Small intestine (tissue), 7 donors: ENCODE results near the gene LGALS12. TPM values are rescaled to one million over a fixed set of nuclear protein-coding genes. Genes with fewer than 3 reads are reported as not detected.
"Not testable (repeated sequence)": the region's sequence is repeated elsewhere in the genome, so short reads cannot be mapped to it uniquely, and the experiment has no call there.

Experiments used
- DNase-seq, 2 donors: peaks; one replicate each; pipeline versions ENCODE4 v3.0.0 to v3.0.0-alpha.2; 2013
- FAIRE-seq: peaks from 2 replicates; lab custom pipeline; 2012; peaks lifted over from hg19 to GRCh38; lab: Jason Lieb, UNC
- H3K27ac ChIP-seq, 3 donors: one replicate each; pipeline ENCODE4 v1.5.1; 2013; ENCODE audit warnings: low read length in 2 of 3, mild to moderate bottlenecking in 2 of 3, control low read depth in 1 of 3, inconsistent platforms in 1 of 3, low read depth in 1 of 3, moderate library complexity in 1 of 3
- H3K27me3 ChIP-seq, 3 donors: one replicate each; pipeline ENCODE4 v1.6.1; 2013; ENCODE audit warnings: low read length in 3 of 3, inconsistent platforms in 1 of 3; ENCODE audit not compliant: control insufficient read depth in 3 of 3, insufficient read depth in 3 of 3
- H3K36me3 ChIP-seq, 3 donors: one replicate each; pipeline ENCODE4 v1.6.1; 2013; ENCODE audit warnings: low read length in 3 of 3, inconsistent platforms in 1 of 3, low read depth in 1 of 3, mild to moderate bottlenecking in 1 of 3, moderate library complexity in 1 of 3; ENCODE audit not compliant: control insufficient read depth in 3 of 3, insufficient read depth in 2 of 3
- H3K4me1 ChIP-seq, 3 donors: one replicate each; pipeline ENCODE4 v1.6.1; 2013; ENCODE audit warnings: low read length in 2 of 3, inconsistent platforms in 1 of 3, low read depth in 1 of 3, mild to moderate bottlenecking in 1 of 3, moderate library complexity in 1 of 3; ENCODE audit not compliant: control insufficient read depth in 3 of 3, insufficient read depth in 2 of 3
- H3K4me3 ChIP-seq, 3 donors: one replicate each; pipeline ENCODE4 v1.5.1; 2013; ENCODE audit warnings: low read length in 3 of 3, control low read depth in 1 of 3, inconsistent platforms in 1 of 3, low read depth in 1 of 3, mild to moderate bottlenecking in 1 of 3, moderate library complexity in 1 of 3
- H3K9me3 ChIP-seq, 2 donors: one replicate each; pipeline ENCODE4 v1.6.1; 2013; ENCODE audit warnings: low read depth in 1 of 2, low read length in 1 of 2; ENCODE audit not compliant: control insufficient read depth in 2 of 2, insufficient read depth in 1 of 2
- WGBS, 3 donors: extraction: QIAGEN DNeasy Blood & Tissue Kit; methylation state at CpG; one replicate each; pipeline ENCODE4 v1.1.7; 2013; 5-methylcytosine and 5-hydroxymethylcytosine counted together
- polyA plus RNA-seq, 4 donors: library from polyadenylated mRNA; stranded (reverse) in 3 of 4; unstranded in 1 of 4; fragments of 200-250 nt in 3 of 4; fragments of 120-200 nt in 1 of 4; gene quantifications; one replicate each; pipeline versions ENCODE4 v1.2.1 to v1.2.3, GENCODE V29; 2013
- donor health status: healthy with polysubstance abuse.
- donor health status: control.
- donor health status: control.
- donor health status: Bipolar disorder and iron deficiency.
- donor health status: healthy.

The LGALS12 gene
- polyA plus RNA-seq, 4 donors, result 0.09 to 5.5 TPM; not detected in 2

DNA sequence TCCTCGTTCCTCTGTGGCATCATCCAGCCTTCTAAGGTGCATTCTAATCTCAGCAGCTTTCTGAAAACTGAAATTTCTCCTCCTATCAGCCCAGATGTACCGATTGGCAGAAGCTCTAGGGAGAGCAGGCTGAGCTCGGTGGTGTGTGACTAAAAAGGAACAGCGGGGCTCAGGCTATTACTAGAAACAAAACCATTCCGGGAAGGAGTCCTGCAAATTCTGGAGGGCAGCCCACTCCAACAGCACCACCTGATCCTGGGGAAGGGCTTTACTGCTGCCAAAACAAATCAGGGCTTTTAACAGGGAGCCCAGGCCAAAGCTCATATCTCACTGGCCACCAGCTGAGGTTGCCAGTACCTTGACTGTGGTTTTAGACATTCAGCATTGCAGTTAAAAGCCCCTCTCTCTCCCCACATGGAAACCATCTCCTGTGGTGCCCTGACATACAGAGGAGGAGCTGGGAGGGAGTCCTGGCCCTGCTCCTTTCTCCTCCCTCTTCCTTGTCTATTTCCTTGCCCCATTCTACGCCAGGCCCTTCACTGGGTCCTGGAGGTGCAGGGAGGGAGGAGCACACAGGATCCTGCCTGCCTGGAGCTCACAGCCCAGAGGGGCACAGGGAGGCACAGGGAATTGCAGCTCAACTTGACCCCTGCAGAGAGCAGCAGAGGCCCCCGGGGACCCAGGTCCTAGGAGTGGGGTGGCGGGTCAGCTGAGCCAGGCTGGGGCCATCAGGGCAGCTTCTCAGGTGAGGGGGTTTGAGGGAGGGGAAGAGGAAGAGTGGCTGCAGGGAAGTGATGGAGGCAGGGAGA is 31.6 kb downstream of the LGALS12 start:
- peaks cover 0 to 2% (median 0%) of the 10 kb centered on the region in 3 donors for H3K36me3 ChIP-seq
- DNase-seq (peak in 1 of 2 donors; percentile 28), FAIRE-seq (no peak)
- 17 to 29% (median 22%) methylated on average over 7 to 8 of the region's 8 CpGs for WGBS, 3 donors
- H3K27ac ChIP-seq, result peak overlapping the region; percentile 67 to 97 (median 83)
- H3K4me3 ChIP-seq, result peak overlapping the region; percentile 28 to 76 (median 67)
- peaks cover 6 to 19% (median 16%) of the 10 kb centered on the region in 3 donors for H3K4me1 ChIP-seq
- H3K27me3 ChIP-seq, result no peaks in the 10 kb centered on the region
- no peaks in the 10 kb centered on the region for H3K9me3 ChIP-seq

DNA sequence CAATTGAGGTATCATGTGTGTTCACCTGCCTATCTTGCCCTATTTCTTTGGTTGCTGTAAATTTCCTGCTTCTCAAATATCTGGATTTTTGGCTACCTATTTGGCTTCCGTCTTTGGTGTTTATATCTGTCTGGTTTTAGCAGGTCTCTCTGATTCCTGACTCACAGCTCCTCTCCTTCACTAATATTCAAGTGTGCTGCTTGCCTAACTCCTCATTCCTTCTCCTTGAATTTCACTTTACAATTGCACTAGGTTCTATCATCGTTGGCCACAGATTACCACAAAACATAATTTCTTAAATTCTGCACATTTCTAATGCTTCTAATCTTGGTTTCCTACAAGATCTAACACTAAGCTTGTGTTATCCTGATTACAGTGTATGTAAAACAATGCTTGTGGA is 36.6 kb downstream of the LGALS12 start:
- 82% methylated on average over 2 of the region's 2 CpGs for WGBS, 3 donors
- H3K9me3 ChIP-seq, H3K4me1 ChIP-seq, FAIRE-seq, H3K4me3 ChIP-seq, H3K27me3 ChIP-seq, DNase-seq, H3K27ac ChIP-seq: not testable (repeated sequence)
- peaks cover 7 to 12% (median 8%) of the 10 kb centered on the region in 3 donors for H3K36me3 ChIP-seq

DNA sequence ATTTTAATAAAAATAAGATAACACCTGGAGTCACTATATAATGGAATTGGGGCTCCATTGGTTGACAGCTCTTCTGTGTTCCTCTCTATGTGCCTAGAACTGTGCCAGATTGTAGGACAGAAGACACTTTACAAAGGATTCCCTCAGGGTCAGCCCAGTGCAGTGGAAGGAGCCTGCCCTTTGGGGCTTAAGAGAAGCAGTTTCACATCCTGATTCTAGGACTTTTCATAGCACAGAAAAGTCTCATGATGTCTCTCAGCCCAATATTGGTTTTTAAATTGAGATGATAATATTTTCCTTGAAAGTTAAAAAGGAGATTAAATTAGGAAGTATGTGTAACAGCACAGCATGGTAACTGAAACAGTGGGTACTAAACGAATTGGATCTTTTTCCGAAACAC is 37.8 kb downstream of the LGALS12 start:
- DNase-seq, result no peak
- Histone ChIP-seq H3K27me3 (no peaks in the 10 kb centered on the region), H3K9me3 (no peaks in the 10 kb centered on the region), H3K4me3 (no peak overlapping the region), H3K27ac (no peak overlapping the region), H3K4me1 (peaks cover 0 to 2% (median 0%) of the 10 kb centered on the region in 3 donors), H3K36me3 (peaks cover 7 to 12% (median 8%) of the 10 kb centered on the region in 3 donors)
- 85 to 94% (median 93%) methylated on average over 2 of the region's 2 CpGs for WGBS, 3 donors
- no peak for FAIRE-seq

DNA sequence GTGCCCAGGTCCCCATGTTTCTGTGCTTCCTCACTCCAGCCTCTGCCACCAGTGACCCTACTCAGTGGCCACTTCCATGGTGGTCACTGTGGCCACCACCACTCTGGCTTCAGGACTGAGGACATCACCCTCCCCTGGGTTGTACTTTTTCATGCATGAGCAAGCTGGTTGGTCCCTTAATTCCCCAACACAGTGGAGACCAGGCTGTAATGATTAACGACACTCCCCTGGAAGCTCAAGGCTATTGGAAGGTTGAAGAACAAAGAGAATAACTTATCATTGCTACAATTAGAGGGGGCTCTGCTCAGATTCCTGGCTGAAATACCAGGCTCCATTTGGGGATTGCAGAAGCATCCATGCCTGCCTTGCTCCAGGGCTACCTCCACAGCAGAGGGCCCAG is 41.2 kb downstream of the LGALS12 start:
- Histone ChIP-seq H3K9me3 (no peaks in the 10 kb centered on the region), H3K27me3 (no peaks in the 10 kb centered on the region), H3K4me1 (no peaks in the 10 kb centered on the region), H3K36me3 (peaks cover 7 to 10% (median 8%) of the 10 kb centered on the region in 3 donors), H3K27ac (no peak overlapping the region), H3K4me3 (no peak overlapping the region)
- no peak for DNase-seq
- FAIRE-seq, result no peak
- 85 to 92% (median 91%) methylated on average over 1 of the region's 1 CpG for WGBS, 3 donors

DNA sequence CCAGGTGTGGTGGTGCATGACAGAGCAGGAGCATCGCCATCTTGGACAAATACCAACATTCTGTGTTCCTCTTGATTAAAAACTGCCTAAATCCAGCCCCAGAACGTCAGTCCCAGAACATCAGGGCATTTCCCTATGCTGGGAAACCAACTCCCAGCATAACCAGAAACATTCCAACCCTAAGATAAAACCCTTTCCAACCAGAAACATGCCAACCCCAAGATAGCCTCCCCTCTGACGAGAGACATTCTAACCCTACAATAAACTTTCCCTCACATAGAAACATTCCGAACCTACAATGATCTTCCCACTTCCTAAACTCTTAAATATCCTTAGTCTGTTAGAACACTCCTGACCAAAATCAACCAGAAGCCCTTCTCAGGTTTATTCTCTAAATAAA is 42.3 kb downstream of the LGALS12 start:
- WGBS, 3 donors, result 79 to 87% (median 83%) methylated on average over 4 of the region's 4 CpGs
- no peaks in the 10 kb centered on the region for H3K4me1 ChIP-seq
- H3K27ac ChIP-seq, result no peak overlapping the region
- no peaks in the 10 kb centered on the region for H3K27me3 ChIP-seq
- H3K4me3 ChIP-seq, result no peak overlapping the region
- no peak for DNase-seq
- no peaks in the 10 kb centered on the region for H3K9me3 ChIP-seq
- peaks cover 7 to 10% (median 8%) of the 10 kb centered on the region in 3 donors for H3K36me3 ChIP-seq
- no peak for FAIRE-seq

DNA sequence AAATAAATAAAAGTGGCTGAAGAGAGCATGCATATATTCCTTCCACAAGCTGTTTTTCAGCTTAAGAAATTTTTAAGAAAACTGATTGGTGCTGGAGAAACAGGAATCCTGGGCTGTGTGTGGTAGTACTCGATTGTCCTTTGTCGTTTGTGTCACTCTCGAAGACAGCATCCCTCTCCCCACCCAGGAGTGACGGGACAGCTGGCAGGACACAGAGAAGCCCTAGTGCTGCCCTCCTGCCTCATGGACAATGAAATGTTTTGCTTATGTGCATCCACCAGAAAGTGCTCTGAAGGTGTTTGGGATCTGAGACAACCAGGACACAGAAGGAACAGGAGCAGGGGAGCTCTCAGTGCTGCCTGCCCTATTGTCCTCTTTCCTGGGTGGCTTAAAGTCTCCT is 43.5 kb downstream of the LGALS12 start:
- WGBS, 3 donors, result 85 to 89% (median 89%) methylated on average over 4 of the region's 4 CpGs

DNA sequence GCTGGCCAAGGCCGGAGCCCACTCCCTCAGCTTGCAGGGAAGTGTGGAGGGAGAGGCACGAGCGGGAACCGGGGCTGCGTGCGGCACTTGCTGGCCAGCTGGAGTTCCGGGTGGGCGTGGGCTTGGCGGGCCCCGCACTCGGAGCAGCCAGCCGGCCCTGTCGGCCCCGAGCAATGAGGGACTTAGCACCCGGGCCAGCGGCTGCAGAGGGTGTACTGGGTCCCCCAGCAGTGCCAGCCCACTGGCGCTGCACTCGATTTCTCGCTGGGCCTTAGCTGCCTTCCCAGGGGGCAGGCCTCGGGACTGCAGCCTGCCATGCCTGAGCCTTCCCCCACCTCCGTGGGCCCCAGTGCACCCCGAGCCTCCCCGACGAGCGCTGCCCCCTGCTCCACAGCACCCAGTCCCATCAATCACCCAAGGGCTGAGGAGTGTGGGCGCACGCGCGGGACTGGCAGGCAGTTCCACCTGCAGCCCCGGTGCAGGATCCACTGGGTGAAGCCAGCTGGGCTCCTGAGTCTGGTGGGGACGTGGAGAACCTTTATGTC is 44.3 kb downstream of the LGALS12 start:
- not testable (repeated sequence) for H3K27me3 ChIP-seq, FAIRE-seq, H3K27ac ChIP-seq, H3K36me3 ChIP-seq, H3K4me3 ChIP-seq, DNase-seq, H3K9me3 ChIP-seq, H3K4me1 ChIP-seq
- WGBS, 3 donors, result 88 to 97% (median 95%) methylated on average over 17 to 31 of the region's 31 CpGs

More for the DNA sequence above, 43.5 kb downstream of the LGALS12 start:
- DNase-seq (no peak), FAIRE-seq (no peak)
- no peak overlapping the region for H3K27ac ChIP-seq
- peaks cover 7 to 10% (median 8%) of the 10 kb centered on the region in 3 donors for H3K36me3 ChIP-seq
- no peaks in the 10 kb centered on the region for H3K4me1 ChIP-seq
- H3K4me3 ChIP-seq, result no peak overlapping the region
- no peaks in the 10 kb centered on the region for H3K9me3 ChIP-seq
- H3K27me3 ChIP-seq, result no peaks in the 10 kb centered on the region

DNA sequence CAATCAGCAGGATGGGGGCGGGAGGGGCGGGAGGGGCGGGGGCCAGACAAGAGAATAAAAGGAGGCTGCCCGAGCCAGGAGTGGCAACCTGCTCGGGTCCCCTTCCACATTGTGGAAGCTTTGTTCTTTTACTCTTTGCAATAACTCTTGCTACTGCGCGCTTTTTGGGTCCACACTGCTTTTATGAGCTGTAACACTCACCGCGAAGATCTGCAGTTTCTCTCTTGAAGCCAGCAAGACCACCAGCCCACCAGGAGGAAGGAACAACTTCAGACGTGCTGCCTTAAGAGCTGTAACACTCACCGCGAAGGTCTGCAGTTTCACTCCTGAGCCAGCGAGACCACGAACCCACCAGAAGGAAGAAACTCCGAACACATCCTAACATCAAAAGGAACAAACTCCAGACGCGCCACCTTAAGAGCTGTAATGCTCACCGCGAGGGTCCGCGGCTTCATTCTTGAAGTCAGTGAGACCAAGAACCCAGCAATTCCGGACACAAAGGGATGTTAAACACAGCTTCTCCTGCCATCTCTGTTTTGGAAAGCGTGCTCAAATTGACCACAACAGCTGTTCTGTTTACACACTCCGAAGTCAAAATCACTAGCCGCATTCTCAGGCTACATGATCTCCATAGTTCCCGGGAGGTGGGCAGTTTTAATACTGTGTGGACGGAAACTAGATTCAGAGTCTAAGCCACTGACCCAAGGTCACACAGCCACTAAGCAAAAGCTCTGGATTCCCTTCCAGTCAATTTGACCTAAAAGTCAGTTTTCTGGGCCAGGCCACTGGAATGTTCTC is 45.4 kb downstream of the LGALS12 start:
- whole genome bisulfite sequencing, 3 donors, result 71 to 88% (median 74%) methylated on average over 27 of the region's 27 CpGs
- no peak for FAIRE-seq
- Histone ChIP-seq H3K4me3 (peak overlapping the region in 1 of 3 donors; percentile 3), H3K9me3 (no peaks in the 10 kb centered on the region), H3K27ac (peak overlapping the region in 1 of 3 donors; percentile 39), H3K36me3 (peaks cover 0 to 4% (median 0%) of the 10 kb centered on the region in 3 donors), H3K4me1 (no peaks in the 10 kb centered on the region), H3K27me3 (no peaks in the 10 kb centered on the region)
- DNase-seq, result no peak
